Stimulated activated CD4-positive, alpha-beta T cell treated with anti-CD3 and anti-CD28 coated beads, Interleukin-1b, Interleukin-23, amount 100 ng/mL, for 24 hours (primary cell): ENCODE measurements around the gene MYO15A.

Experiments
- DNase-seq, 4 experiments: peaks; one replicate each; pipeline ENCODE4 v3.0.0-alpha.2; 2020; ENCODE audit warnings: low read depth in 4 of 4, low spot score in 1 of 4

The MYO15A gene

DNA sequence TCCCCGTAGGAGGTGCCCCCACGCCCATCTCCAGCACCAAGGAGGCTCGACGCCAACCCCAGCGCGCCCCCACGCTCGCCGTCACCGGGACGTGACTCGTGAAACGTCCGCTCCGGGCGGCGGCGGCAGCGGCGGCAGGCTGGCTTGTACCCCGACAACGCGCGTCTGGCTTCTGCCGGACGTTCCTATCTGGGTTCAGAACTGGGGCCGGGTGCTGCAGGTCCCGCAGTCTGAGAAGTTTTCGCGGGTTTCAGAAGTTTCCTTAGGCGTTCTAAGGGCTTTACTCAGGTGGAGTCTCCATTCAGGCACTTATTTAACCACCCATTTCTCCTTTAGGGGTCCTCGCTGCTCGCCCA lies 74.4 kb downstream of the MYO15A start:
- DNase-seq = peak; percentile 60 to 80 (median 70)

GRCh38 chr17:18183334-18184142 lies 75.0 kb downstream of the MYO15A start, which contains the start of gene ALKBH5:
ALKBH5 (plus strand) TSS chr17:18183828; CDS start chr17:18184244, 416 bp downstream.
- peak; percentile 92 to 97 (median 95) for DNase-seq

- peak; percentile 34 to 57 (median 50) for DNase-seq
These were observed 75.8 kb downstream of the MYO15A start for GRCh38 chr17:18184143-18185031.

GRCh38 chr17:18185391-18185790 lies 76.8 kb downstream of the MYO15A start:
- DNase-seq = no peak

GRCh38 chr17:18185832-18186626 lies 77.5 kb downstream of the MYO15A start:
- DNase-seq = no peak

DNA sequence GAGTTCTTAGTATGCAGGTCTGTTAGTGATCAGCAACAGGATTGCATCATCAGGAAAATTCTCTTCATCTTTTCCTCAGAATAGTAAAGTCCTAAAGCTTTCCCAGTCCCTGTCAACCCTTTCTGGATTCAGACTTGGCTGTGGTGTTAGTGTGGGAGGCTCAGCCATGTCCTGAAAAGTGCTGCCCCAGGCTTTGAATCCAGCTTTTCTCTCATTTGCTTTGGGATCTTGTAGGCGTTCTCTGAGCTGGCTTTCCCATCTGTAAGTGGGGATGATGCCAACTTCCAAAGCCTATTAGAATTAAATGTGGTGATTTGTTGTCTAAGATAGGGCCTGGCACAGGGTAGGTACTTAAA lies 78.0 kb downstream of the MYO15A start:
- DNase-seq = no peak

GRCh38 chr17:18187226-18187625 lies 78.7 kb downstream of the MYO15A start:
- no peak for DNase-seq

DNA sequence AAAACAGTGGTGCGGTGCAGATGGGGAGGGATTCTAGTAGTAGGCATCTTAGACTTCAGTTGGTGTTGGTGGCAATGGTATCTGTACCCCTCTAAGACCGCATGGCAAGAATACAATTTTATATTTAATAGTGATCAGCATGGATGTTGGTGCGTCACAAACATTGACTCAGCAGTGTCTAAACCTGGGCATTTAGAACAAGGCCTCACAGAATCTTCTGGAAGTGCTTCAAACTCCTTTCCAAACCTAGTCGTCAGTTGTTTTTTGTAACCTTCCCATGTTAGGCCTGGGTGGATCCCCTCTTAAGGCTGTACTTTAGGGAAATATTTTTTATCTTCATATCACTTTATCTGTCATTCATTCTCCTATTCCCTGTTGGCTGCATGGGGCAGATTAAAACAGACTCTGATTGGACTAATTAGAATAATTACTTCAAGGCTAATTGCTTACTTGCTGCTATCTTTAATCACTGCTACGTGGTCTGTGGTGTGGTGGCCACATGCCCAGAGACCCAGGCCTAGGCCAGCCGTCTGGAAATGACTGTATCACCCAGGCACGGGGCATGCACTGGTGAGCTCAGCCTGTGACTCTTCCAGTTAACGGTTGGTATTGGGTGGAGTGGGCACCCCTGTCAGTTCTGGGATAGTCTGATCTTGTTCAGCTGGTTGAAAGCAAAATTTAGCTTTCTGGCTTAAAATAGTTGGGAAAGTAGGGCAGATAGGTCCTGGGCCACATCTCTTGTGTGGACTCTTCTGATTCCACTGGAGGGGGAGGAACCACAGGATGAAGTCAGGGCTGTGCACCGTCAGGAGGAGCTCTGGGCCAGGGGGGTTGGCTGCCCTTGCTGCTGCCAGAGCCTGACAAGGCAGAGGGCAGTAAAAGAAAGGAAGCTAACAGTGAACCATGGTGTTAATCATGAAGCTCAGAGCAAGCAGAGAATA lies 79.5 kb downstream of the MYO15A start:
- DNase-seq = no peak

DNA sequence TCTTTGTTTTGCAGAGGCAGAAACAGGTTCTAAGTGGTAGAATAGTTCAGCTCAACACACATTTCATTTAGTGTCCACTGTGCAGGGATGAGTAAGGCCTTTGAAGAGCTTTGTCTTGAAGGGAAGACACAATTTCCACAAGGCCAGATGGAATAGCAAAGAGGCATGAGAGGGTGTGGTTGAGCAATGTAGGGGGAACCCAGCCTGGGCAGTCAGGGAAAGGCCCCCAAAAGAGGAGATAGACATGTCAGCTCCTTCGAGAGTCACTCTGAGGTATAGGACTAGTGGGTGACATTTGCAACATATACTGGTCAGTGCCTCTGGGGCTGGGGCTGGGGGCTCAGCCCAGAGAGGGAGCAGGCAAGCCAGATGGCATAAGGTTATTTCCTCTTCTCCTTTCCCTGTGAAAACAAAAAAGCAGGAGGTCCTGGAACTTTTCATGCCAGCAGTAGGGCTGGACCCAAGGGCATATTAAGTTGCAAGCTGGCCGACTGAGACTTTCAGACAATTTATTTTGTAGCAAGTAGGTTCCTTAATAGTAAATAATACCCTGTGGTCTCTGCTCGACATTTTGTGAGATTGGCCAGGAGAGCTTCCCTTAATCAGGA lies 82.2 kb downstream of the MYO15A start:
- no peak for DNase-seq

GRCh38 chr17:18191236-18191667 lies 82.7 kb downstream of the MYO15A start:
- DNase-seq = no peak

GRCh38 chr17:18191967-18192366 lies 83.4 kb downstream of the MYO15A start:
- no peak for DNase-seq

DNA sequence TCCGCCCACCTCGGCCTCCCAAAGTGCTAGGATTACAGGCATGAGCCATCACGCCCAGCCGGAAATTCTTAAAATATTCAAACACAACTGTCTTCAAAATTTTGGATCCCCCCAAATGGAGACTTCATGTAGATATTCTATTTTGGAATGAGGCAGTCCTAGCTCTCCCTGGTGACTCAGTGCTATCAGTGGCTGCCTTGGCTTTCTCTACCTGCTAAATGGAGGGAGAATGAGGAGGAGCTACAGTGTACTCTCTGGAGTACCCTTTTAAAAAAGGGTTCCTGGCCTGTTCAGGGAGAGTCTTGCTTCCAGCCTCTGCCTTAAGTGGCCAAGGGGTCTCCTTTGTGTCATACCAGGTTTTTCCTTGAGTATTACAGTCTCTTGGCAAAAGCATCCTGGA lies 85.8 kb downstream of the MYO15A start:
- no peak for DNase-seq

GRCh38 chr17:18194804-18195203 lies 86.2 kb downstream of the MYO15A start:
- DNase-seq = no peak

GRCh38 chr17:18195246-18195645 lies 86.7 kb downstream of the MYO15A start:
- no peak for DNase-seq

- no peak for DNase-seq
These were observed 89.1 kb downstream of the MYO15A start for GRCh38 chr17:18197535-18198194.

GRCh38 chr17:18198530-18198929 lies 90.0 kb downstream of the MYO15A start:
- DNase-seq = no peak

DNA sequence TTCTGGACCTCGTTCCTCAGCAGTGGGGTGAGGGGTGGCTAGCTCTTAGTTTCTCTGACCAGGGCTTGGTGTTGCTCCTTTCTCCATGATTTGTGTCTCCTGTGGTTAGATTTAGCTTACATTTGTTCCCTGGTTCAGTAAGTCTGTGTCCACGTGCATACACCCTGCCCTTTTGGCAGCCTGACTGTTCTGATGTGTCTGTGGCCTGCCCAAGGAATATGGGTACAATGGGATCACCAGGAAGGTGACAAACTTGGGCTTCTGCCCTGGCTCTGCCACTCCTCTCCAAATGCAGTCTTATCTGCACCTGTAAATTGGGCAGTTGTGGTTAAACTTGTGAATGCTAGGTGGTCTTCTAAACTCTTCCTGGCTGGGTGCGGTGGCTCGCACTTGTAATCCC lies 92.6 kb downstream of the MYO15A start:
- no peak for DNase-seq

DNA sequence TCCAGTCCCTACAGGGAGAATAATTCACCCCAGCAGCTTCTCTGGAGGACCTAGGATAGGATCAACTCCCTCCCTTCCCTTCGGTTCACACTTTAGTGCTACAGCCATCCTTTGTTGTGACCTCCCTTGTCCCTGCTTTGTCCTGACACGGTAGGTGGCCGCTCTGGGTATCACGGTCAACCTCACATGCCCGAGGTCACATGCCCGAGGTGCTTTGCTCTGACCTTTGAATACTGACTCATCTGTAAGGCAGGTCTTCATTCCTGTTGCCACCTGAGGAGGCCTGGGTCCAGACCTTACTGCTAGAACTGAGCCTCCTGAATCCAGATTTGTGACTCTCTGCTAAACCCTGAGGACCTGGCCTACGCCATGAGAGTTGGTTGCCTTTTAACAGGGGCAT lies 94.8 kb downstream of the MYO15A start:
- DNase-seq = no peak

DNA sequence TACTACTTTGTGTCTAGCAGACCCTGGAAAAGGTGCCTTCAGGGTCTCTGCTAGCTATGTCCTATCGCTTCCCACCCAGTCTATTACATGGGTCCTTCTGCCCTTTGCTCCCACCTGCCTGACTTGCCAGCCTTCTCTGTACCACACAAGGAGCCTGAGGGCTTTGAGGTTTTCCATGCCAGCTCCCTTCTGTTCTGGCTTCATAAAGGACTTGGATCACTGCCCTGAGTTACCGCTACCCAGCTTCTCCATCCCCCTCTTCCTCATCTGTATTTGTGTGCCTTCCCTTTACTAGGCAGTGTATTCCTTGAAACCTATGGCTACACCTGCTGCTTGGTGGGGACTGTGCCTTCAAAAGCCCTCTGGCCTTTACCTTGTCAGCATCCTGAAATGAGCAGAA lies 97.3 kb downstream of the MYO15A start:
- no peak for DNase-seq
